HEK293T (cell line): Measurements from ENCODE around the gene ARL15.

Experiments used
- ARNT ChIP-seq: fragments of 450-650 bp; IDR thresholded peaks from 2 replicates; pipeline ENCODE4 v1.6.1; 2017; ENCODE audit warnings: mild to moderate bottlenecking
- LEF1 ChIP-seq: fragments of 450-650 bp; IDR thresholded peaks from 2 replicates; pipeline ENCODE4 v1.6.1; 2017; ENCODE audit warnings: mild to moderate bottlenecking, borderline replicate concordance

- TF ChIP-seq LEF1 (no peak), ARNT (no peak)
These were observed 37.0 kb upstream of the ARL15 start for GRCh38 chr5:54347221-54347865.
